ENCODE data around the gene GAS7.

GAS7 gene

GRCh38 chr17:10036511-10037061, 161.8 kb downstream of the GAS7 start:
- H3K4me3 ChIP-seq (ENCODE audit: control insufficient read depth in 1 of 7, extremely low read depth in 1 of 7, insufficient read depth in 4 of 7, low read depth in 2 of 7, low read length in 6 of 7) = no peak overlapping the region
- ChIA-PET POLR2A (no interaction called here), CTCF (interaction anchor here (1.1 to 1.4 kb wide), 2 partner anchors 9 to 35 kb away, joined by 3 to 4 read pairs; no protein-coding TSS in a partner anchor)
- DNase-seq = no peak
- H3K27me3 ChIP-seq (replicated peaks in 2 of 5; ENCODE audit: control insufficient read depth in 4 of 5, insufficient read depth in 5 of 5, low read length in 4 of 5) = no peaks in the 10 kb centered on the region
- 98% methylated on average over 8 of the region's 11 CpGs for WGBS (ENCODE audit: insufficient coverage)
- no peak overlapping the region for H3K27ac ChIP-seq (ENCODE audit: insufficient read depth in 1 of 2, low read depth in 1 of 2, low read length in 2 of 2, poor library complexity in 1 of 2, severe bottlenecking in 2 of 2)
- peaks cover 0 to 37% (median 5%) of the 10 kb centered on the region in 4 experiments for H3K4me1 ChIP-seq (ENCODE audit: control extremely low read depth in 1 of 4, control insufficient read depth in 4 of 4, insufficient read depth in 4 of 4, low read length in 3 of 4)
- no peaks in the 10 kb centered on the region for H3K36me3 ChIP-seq (ENCODE audit: control insufficient read depth in 4 of 4, insufficient read depth in 4 of 4, low read length in 3 of 4)
- H3K9me3 ChIP-seq (ENCODE audit: control extremely low read depth in 1 of 5, control insufficient read depth in 4 of 5, insufficient read depth in 2 of 5, low read depth in 1 of 5, low read length in 4 of 5) = no peaks in the 10 kb centered on the region

- POLR2A ChIA-PET = no interaction called here
- H3K36me3 ChIP-seq (ENCODE audit: control insufficient read depth in 4 of 4, insufficient read depth in 4 of 4, low read length in 3 of 4) = no peaks in the 10 kb centered on the region
Observed at GRCh38 chr17:10035885-10036284, 162.5 kb downstream of the GAS7 start.

GRCh38 chr17:10034719-10035475, 163.5 kb downstream of the GAS7 start:
- no peaks in the 10 kb centered on the region for H3K36me3 ChIP-seq (ENCODE audit: control insufficient read depth in 4 of 4, insufficient read depth in 4 of 4, low read length in 3 of 4)
- ChIA-PET CTCF (interaction anchor here (1.1 kb wide), 2 partner anchors 8 to 14 kb away, joined by 4 read pairs; no protein-coding TSS in a partner anchor), POLR2A (no interaction called here)
- WGBS (ENCODE audit: insufficient coverage) = 97% methylated on average over 14 of the region's 15 CpGs
- no peak overlapping the region for H3K4me3 ChIP-seq (ENCODE audit: control insufficient read depth in 1 of 7, extremely low read depth in 1 of 7, insufficient read depth in 4 of 7, low read depth in 2 of 7, low read length in 6 of 7)
- H3K27ac ChIP-seq (ENCODE audit: insufficient read depth in 1 of 2, low read depth in 1 of 2, low read length in 2 of 2, poor library complexity in 1 of 2, severe bottlenecking in 2 of 2) = no peak overlapping the region
- H3K4me1 ChIP-seq (ENCODE audit: control extremely low read depth in 1 of 4, control insufficient read depth in 4 of 4, insufficient read depth in 4 of 4, low read length in 3 of 4) = peaks cover 0 to 37% (median 5%) of the 10 kb centered on the region in 4 experiments
- H3K27me3 ChIP-seq (replicated peaks in 2 of 5; ENCODE audit: control insufficient read depth in 4 of 5, insufficient read depth in 5 of 5, low read length in 4 of 5) = no peaks in the 10 kb centered on the region
- no peaks in the 10 kb centered on the region for H3K9me3 ChIP-seq (ENCODE audit: control extremely low read depth in 1 of 5, control insufficient read depth in 4 of 5, insufficient read depth in 2 of 5, low read depth in 1 of 5, low read length in 4 of 5)
- no peak for DNase-seq

More at GRCh38 chr17:10035885-10036284, 162.5 kb downstream of the GAS7 start:
- CTCF ChIA-PET = interaction anchor here (1.1 kb wide), 2 partner anchors 9 to 13 kb away, joined by 4 read pairs; no protein-coding TSS in a partner anchor
- Histone ChIP-seq H3K4me1 (ENCODE audit: control extremely low read depth in 1 of 4, control insufficient read depth in 4 of 4, insufficient read depth in 4 of 4, low read length in 3 of 4) (peaks cover 0 to 37% (median 5%) of the 10 kb centered on the region in 4 experiments), H3K27me3 (replicated peaks in 2 of 5; ENCODE audit: control insufficient read depth in 4 of 5, insufficient read depth in 5 of 5, low read length in 4 of 5) (no peaks in the 10 kb centered on the region), H3K4me3 (ENCODE audit: control insufficient read depth in 1 of 7, extremely low read depth in 1 of 7, insufficient read depth in 4 of 7, low read depth in 2 of 7, low read length in 6 of 7) (no peak overlapping the region), H3K9me3 (ENCODE audit: control extremely low read depth in 1 of 5, control insufficient read depth in 4 of 5, insufficient read depth in 2 of 5, low read depth in 1 of 5, low read length in 4 of 5) (no peaks in the 10 kb centered on the region), H3K27ac (ENCODE audit: insufficient read depth in 1 of 2, low read depth in 1 of 2, low read length in 2 of 2, poor library complexity in 1 of 2, severe bottlenecking in 2 of 2) (no peak overlapping the region)
- no peak for DNase-seq
- WGBS (ENCODE audit: insufficient coverage) = 97% methylated on average over 3 of the region's 4 CpGs

GRCh38 chr17:10033959-10034358, 164.4 kb downstream of the GAS7 start:
- DNase-seq = peak; percentile 31 to 88 (median 86)
- no peak overlapping the region for H3K4me3 ChIP-seq (ENCODE audit: control insufficient read depth in 1 of 7, extremely low read depth in 1 of 7, insufficient read depth in 4 of 7, low read depth in 2 of 7, low read length in 6 of 7)
- peaks cover 0 to 37% (median 5%) of the 10 kb centered on the region in 4 experiments for H3K4me1 ChIP-seq (ENCODE audit: control extremely low read depth in 1 of 4, control insufficient read depth in 4 of 4, insufficient read depth in 4 of 4, low read length in 3 of 4)
- no peaks in the 10 kb centered on the region for H3K27me3 ChIP-seq (replicated peaks in 2 of 5; ENCODE audit: control insufficient read depth in 4 of 5, insufficient read depth in 5 of 5, low read length in 4 of 5)
- POLR2A ChIA-PET = no interaction called here
- CTCF ChIA-PET = interaction anchor here (1.5 kb wide), 1 partner anchor 49 kb away, joined by 3 read pairs; no protein-coding TSS in a partner anchor
- H3K36me3 ChIP-seq (ENCODE audit: control insufficient read depth in 4 of 4, insufficient read depth in 4 of 4, low read length in 3 of 4) = no peaks in the 10 kb centered on the region
- no peak overlapping the region for H3K27ac ChIP-seq (ENCODE audit: insufficient read depth in 1 of 2, low read depth in 1 of 2, low read length in 2 of 2, poor library complexity in 1 of 2, severe bottlenecking in 2 of 2)
- 89% methylated on average over 6 of the region's 8 CpGs for WGBS (ENCODE audit: insufficient coverage)
- no peaks in the 10 kb centered on the region for H3K9me3 ChIP-seq (ENCODE audit: control extremely low read depth in 1 of 5, control insufficient read depth in 4 of 5, insufficient read depth in 2 of 5, low read depth in 1 of 5, low read length in 4 of 5)

GRCh38 chr17:10033449-10033848, 165.0 kb downstream of the GAS7 start:
- H3K27me3 ChIP-seq (replicated peaks in 2 of 5; ENCODE audit: control insufficient read depth in 4 of 5, insufficient read depth in 5 of 5, low read length in 4 of 5) = no peaks in the 10 kb centered on the region
- WGBS (ENCODE audit: insufficient coverage) = 90% methylated on average over 6 of the region's 10 CpGs
- no peaks in the 10 kb centered on the region for H3K36me3 ChIP-seq (ENCODE audit: control insufficient read depth in 4 of 4, insufficient read depth in 4 of 4, low read length in 3 of 4)
- H3K4me3 ChIP-seq (ENCODE audit: control insufficient read depth in 1 of 7, extremely low read depth in 1 of 7, insufficient read depth in 4 of 7, low read depth in 2 of 7, low read length in 6 of 7) = no peak overlapping the region
- DNase-seq = no peak
- H3K4me1 ChIP-seq (ENCODE audit: control extremely low read depth in 1 of 4, control insufficient read depth in 4 of 4, insufficient read depth in 4 of 4, low read length in 3 of 4) = peaks cover 0 to 41% (median 7%) of the 10 kb centered on the region in 4 experiments
- H3K27ac ChIP-seq (ENCODE audit: insufficient read depth in 1 of 2, low read depth in 1 of 2, low read length in 2 of 2, poor library complexity in 1 of 2, severe bottlenecking in 2 of 2) = no peak overlapping the region
- POLR2A ChIA-PET = no interaction called here
- no peaks in the 10 kb centered on the region for H3K9me3 ChIP-seq (ENCODE audit: control extremely low read depth in 1 of 5, control insufficient read depth in 4 of 5, insufficient read depth in 2 of 5, low read depth in 1 of 5, low read length in 4 of 5)
- CTCF ChIA-PET = interaction anchor here (1.5 kb wide), 1 partner anchor 49 kb away, joined by 3 read pairs; no protein-coding TSS in a partner anchor

GRCh38 chr17:10032118-10032852, 166.1 kb downstream of the GAS7 start:
- Histone ChIP-seq H3K4me1 (ENCODE audit: control extremely low read depth in 1 of 4, control insufficient read depth in 4 of 4, insufficient read depth in 4 of 4, low read length in 3 of 4) (peaks cover 0 to 45% (median 11%) of the 10 kb centered on the region in 4 experiments), H3K4me3 (ENCODE audit: control insufficient read depth in 1 of 7, extremely low read depth in 1 of 7, insufficient read depth in 4 of 7, low read depth in 2 of 7, low read length in 6 of 7) (no peak overlapping the region), H3K27ac (ENCODE audit: insufficient read depth in 1 of 2, low read depth in 1 of 2, low read length in 2 of 2, poor library complexity in 1 of 2, severe bottlenecking in 2 of 2) (no peak overlapping the region), H3K9me3 (ENCODE audit: control extremely low read depth in 1 of 5, control insufficient read depth in 4 of 5, insufficient read depth in 2 of 5, low read depth in 1 of 5, low read length in 4 of 5) (no peaks in the 10 kb centered on the region), H3K27me3 (replicated peaks in 2 of 5; ENCODE audit: control insufficient read depth in 4 of 5, insufficient read depth in 5 of 5, low read length in 4 of 5) (no peaks in the 10 kb centered on the region), H3K36me3 (ENCODE audit: control insufficient read depth in 4 of 4, insufficient read depth in 4 of 4, low read length in 3 of 4) (no peaks in the 10 kb centered on the region)
- POLR2A ChIA-PET = no interaction called here
- CTCF ChIA-PET = no interaction called here
- DNase-seq = no peak
- 55% methylated on average over 4 of the region's 6 CpGs for WGBS (ENCODE audit: insufficient coverage)
